Activated CD8-positive, alpha-beta T cell treated with anti-CD3 and anti-CD28 coated beads for 36 hours (primary cell): ENCODE measurements around the gene RRAGC. TPM values are rescaled to one million over a fixed set of nuclear protein-coding genes. Genes with fewer than 3 reads are reported as not detected.
A peak's percentile ranks its signal among the peaks of the same experiment; 100 is the strongest.

Experiments used
- ATAC-seq: fragments of 200-7000 bp; cut with Tn5 transposase; one replicate; pipeline ENCODE4 v1.10.0; 2021; ENCODE audit warnings: mild to moderate bottlenecking, moderate library complexity
- CTCF ChIA-PET: fragments of 350-600 bp; sonication (Branson Sonifier 250); formaldehyde crosslinking; loops from one replicate; lab custom pipeline; 2021; ENCODE audit warnings: antibody characterized with exemption; lab: Charles Lee
- POLR2A ChIA-PET: fragments of 350-600 bp; sonication (Branson Sonifier 250); formaldehyde crosslinking; loops from one replicate; lab custom pipeline; 2021; ENCODE audit warnings: antibody characterized with exemption; lab: Charles Lee
- DNase-seq: peaks from one replicate; pipeline ENCODE4 v3.0.0-alpha.2; 2020
- H3K27ac Mint-ChIP-seq: one replicate; pipeline ENCODE4 v1.8.0; 2021; ENCODE audit warnings: mild to moderate bottlenecking, mixed read lengths
- H3K27me3 Mint-ChIP-seq: one replicate; pipeline ENCODE4 v1.8.0; 2021; ENCODE audit warnings: mixed read lengths
- H3K36me3 Mint-ChIP-seq: one replicate; pipeline ENCODE4 v1.8.0; 2021; ENCODE audit warnings: low read depth, mixed read lengths
- H3K4me1 Mint-ChIP-seq: one replicate; pipeline ENCODE4 v1.8.0; 2021; ENCODE audit warnings: low read depth, mixed read lengths
- H3K4me3 Mint-ChIP-seq: one replicate; pipeline ENCODE4 v1.8.0; 2021; ENCODE audit warnings: mild to moderate bottlenecking, moderate library complexity, mixed read lengths
- H3K9me3 Mint-ChIP-seq: one replicate; pipeline ENCODE4 v1.8.0; 2021; ENCODE audit warnings: mixed read lengths
- CTCF ChIP-seq: fragments of 200-600 bp; IDR thresholded peaks from one replicate; pipeline ENCODE4 v1.8.0; 2022; ENCODE audit warnings: antibody characterized with exemption, mild to moderate bottlenecking
- intact Hi-C: fragments of 100-400 bp; cut with micrococcal nuclease; formaldehyde crosslinking; loops from one replicate; pipeline ENCODE4 v1.10.0; 2022
- total RNA-seq, 2 experiments: library from RNA; stranded (reverse); gene quantifications; one replicate each; pipeline ENCODE4 v1.2.3, GENCODE V29; 2021

Gene RRAGC
- 1 to 10 TPM; 8.2 to 9.1 TPM for total RNA-seq

- DNase-seq, result peak; percentile 99
- TF ChIP-seq CTCF, result no peak
- POLR2A ChIA-PET, result no interaction called here
- CTCF ChIA-PET, result interaction anchor here (0.6 to 1.3 kb wide), 2 partner anchors 14 to 833 kb away, joined by 3 read pairs; partner anchors contain the start of gene MYCBP
- intact Hi-C loops, result loop anchor here (2.0 kb wide), 1 partner anchor 13 kb away; the partner anchor contains the start of gene MYCBP
- peak; percentile 98 for ATAC-seq
- peak within 1 kb of the TSS; percentile 86 for H3K4me3 Mint-ChIP-seq
- H3K9me3 Mint-ChIP-seq, result no peaks in the 10 kb centered on the region
- H3K27ac Mint-ChIP-seq, result peak within 1 kb of the TSS; percentile 81
- H3K4me1 Mint-ChIP-seq, result peaks cover 38% of the 10 kb centered on the region
- H3K27me3 Mint-ChIP-seq, result no peaks in the 10 kb centered on the region
- peaks cover 21% of the 10 kb centered on the region for H3K36me3 Mint-ChIP-seq
These were observed at the start of gene RRAGC for GRCh38 chr1:38859561-38860453. Gene RRAGC, minus strand, starts transcription at chr1:38859772. Its CDS starts 126 bp downstream, at chr1:38859646.

GRCh38 chr1:38908821-38909220 lies 49.2 kb upstream of the RRAGC start:
- CTCF ChIA-PET, result no interaction called here
- Mint-ChIP-seq H3K27me3 (no peaks in the 10 kb centered on the region), H3K36me3 (peaks cover 3% of the 10 kb centered on the region), H3K4me1 (no peaks in the 10 kb centered on the region), H3K4me3 (no peak overlapping the region), H3K27ac (no peak overlapping the region), H3K9me3 (peaks cover 3% of the 10 kb centered on the region)
- ATAC-seq, result no peak
- POLR2A ChIA-PET, result no interaction called here
- intact Hi-C loops, result no loop called here
- no peak for TF ChIP-seq CTCF
- no peak for DNase-seq

- intact Hi-C loops, result no loop called here
- peaks cover 3% of the 10 kb centered on the region for H3K36me3 Mint-ChIP-seq
- ChIA-PET POLR2A (no interaction called here), CTCF (no interaction called here)
- no peaks in the 10 kb centered on the region for H3K4me1 Mint-ChIP-seq
- no peak for DNase-seq
- no peak for ATAC-seq
- no peak for TF ChIP-seq CTCF
- peaks cover 3% of the 10 kb centered on the region for H3K9me3 Mint-ChIP-seq
- H3K4me3 Mint-ChIP-seq, result no peak overlapping the region
- no peak overlapping the region for H3K27ac Mint-ChIP-seq
- H3K27me3 Mint-ChIP-seq, result no peaks in the 10 kb centered on the region
These were observed 46.4 kb upstream of the RRAGC start for GRCh38 chr1:38905985-38906384.

- DNase-seq (no peak), ATAC-seq (no peak)
- Mint-ChIP-seq H3K36me3 (no peaks in the 10 kb centered on the region), H3K9me3 (no peaks in the 10 kb centered on the region), H3K27ac (no peak overlapping the region), H3K4me1 (no peaks in the 10 kb centered on the region), H3K27me3 (no peaks in the 10 kb centered on the region), H3K4me3 (no peak overlapping the region)
- TF ChIP-seq CTCF, result no peak
- POLR2A ChIA-PET, result no interaction called here
- CTCF ChIA-PET, result no interaction called here
- intact Hi-C loops, result no loop called here
These were observed 40.0 kb upstream of the RRAGC start for GRCh38 chr1:38899560-38899959.

GRCh38 chr1:38898653-38899230 lies 39.2 kb upstream of the RRAGC start:
- CTCF ChIA-PET, result no interaction called here
- Mint-ChIP-seq H3K4me1 (no peaks in the 10 kb centered on the region), H3K9me3 (no peaks in the 10 kb centered on the region), H3K27me3 (no peaks in the 10 kb centered on the region), H3K36me3 (no peaks in the 10 kb centered on the region), H3K27ac (no peak overlapping the region), H3K4me3 (no peak overlapping the region)
- no peak for TF ChIP-seq CTCF
- DNase-seq, result no peak
- POLR2A ChIA-PET, result no interaction called here
- ATAC-seq, result no peak
- intact Hi-C loops, result no loop called here
